Measurements from ENCODE around the gene KCNIP4. TPM values are rescaled to one million over a fixed set of nuclear protein-coding genes. Genes with fewer than 3 reads are reported as not detected.

KCNIP4 gene
- total and polyA plus RNA-seq, 2 of the 4 experiments (the other 2 are of a cell fraction), result not detected

DNA sequence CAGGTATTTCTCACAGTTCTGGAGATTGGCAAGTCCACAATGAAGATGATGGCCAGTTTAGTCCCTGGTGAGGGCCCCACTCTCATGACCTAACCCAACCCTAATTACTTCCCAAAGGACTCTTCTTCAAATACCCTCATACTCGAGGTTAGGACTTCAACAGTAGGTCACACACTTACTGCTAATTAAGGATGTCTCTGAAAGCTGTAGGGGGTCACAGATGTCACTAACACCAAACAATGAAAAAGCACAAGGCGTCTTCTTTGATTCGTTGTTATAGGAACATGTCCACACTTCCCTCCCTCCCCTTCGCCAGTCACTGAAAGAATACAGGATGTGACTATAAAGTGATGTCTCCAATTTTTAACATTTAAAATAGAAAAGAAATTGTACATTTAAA lies 938.6 kb downstream of the KCNIP4 start:
- Histone ChIP-seq H3K9me3 (ENCODE audit: control insufficient read depth, insufficient read depth, low read length) (peaks cover 7% of the 10 kb centered on the region), H4K8ac (ENCODE audit: low read depth in 2 of 2, low read length in 2 of 2) (no peak overlapping the region), H3K4me1 (ENCODE audit: control insufficient read depth, insufficient read depth, low read length) (no peaks in the 10 kb centered on the region), H3K27ac (ENCODE audit: insufficient read depth, low read length) (no peak overlapping the region), H3K9me1 (ENCODE audit: insufficient read depth, low read length) (no peaks in the 10 kb centered on the region), H2AK5ac (ENCODE audit: low read depth, low read length) (no peak overlapping the region), H3K23ac (ENCODE audit: low read depth, low read length) (no peak overlapping the region), H2AFZ (replicated peaks; ENCODE audit: low read length, poor library complexity) (no peak overlapping the region), H3K14ac (replicated peaks; ENCODE audit: low read depth, low read length) (no peak overlapping the region), H2AK9ac (replicated peaks; ENCODE audit: low read depth, low read length, poor library complexity) (no peak overlapping the region), H3K27me3 (ENCODE audit: control insufficient read depth, insufficient read depth, low read length) (no peaks in the 10 kb centered on the region), H3K4ac (ENCODE audit: low read depth, low read length) (no peak overlapping the region), H3K9ac (ENCODE audit: low read depth, low read length) (no peak overlapping the region), H3K4me2 (ENCODE audit: low read depth, low read length) (no peak overlapping the region), H2BK5ac (ENCODE audit: low read depth, low read length, poor library complexity, severe bottlenecking) (no peak overlapping the region), H3K36me3 (ENCODE audit: control insufficient read depth, insufficient read depth, low read length) (no peaks in the 10 kb centered on the region), H4K91ac (ENCODE audit: insufficient read depth, low read depth, low read length) (no peak overlapping the region), H2BK20ac (ENCODE audit: low read depth, low read length) (no peak overlapping the region), H2BK120ac (ENCODE audit: low read depth, low read length) (no peak overlapping the region), H4K5ac (ENCODE audit: low read depth, low read length) (no peak overlapping the region), H3K18ac (ENCODE audit: low read depth, low read length) (no peak overlapping the region), H3K56ac (ENCODE audit: extremely low read depth, insufficient read depth, low read length) (no peak overlapping the region), H3K79me1 (ENCODE audit: low read depth in 1 of 2, low read length in 2 of 2) (no peaks in the 10 kb centered on the region), H2BK15ac (ENCODE audit: low read depth, low read length) (no peak overlapping the region), H4K20me1 (ENCODE audit: insufficient read depth, low read length) (no peaks in the 10 kb centered on the region), H3K4me3 (ENCODE audit: insufficient read depth, low read depth, low read length) (no peak overlapping the region)
- TF ChIP-seq MXI1 (IDR thresholded peaks at IDR 0.05; ENCODE audit: borderline replicate concordance, low read depth, low read length), result no peak
- no peak for TF ChIP-seq CHD1 (IDR thresholded peaks at IDR 0.05; ENCODE audit: low read depth, low read length)
- TF ChIP-seq NFE2L2 (IDR thresholded peaks at IDR 0.05; ENCODE audit: low read depth, low read length), result no peak
- no peak for TF ChIP-seq RAD21 (IDR thresholded peaks at IDR 0.05; ENCODE audit: low read length)
- TF ChIP-seq, protein P1, sequence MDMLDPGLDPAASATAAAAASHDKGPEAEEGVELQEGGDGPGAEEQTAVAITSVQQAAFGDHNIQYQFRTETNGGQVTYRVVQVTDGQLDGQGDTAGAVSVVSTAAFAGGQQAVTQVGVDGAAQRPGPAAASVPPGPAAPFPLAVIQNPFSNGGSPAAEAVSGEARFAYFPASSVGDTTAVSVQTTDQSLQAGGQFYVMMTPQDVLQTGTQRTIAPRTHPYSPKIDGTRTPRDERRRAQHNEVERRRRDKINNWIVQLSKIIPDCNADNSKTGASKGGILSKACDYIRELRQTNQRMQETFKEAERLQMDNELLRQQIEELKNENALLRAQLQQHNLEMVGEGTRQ (IDR thresholded peaks at IDR 0.05; ENCODE audit: low read depth, low read length), result no peak
- TF ChIP-seq FOS (IDR thresholded peaks at IDR 0.05; ENCODE audit: low read depth, low read length), result no peak
- TF ChIP-seq BHLHE40 (IDR thresholded peaks at IDR 0.05; ENCODE audit: low read depth, low read length), result no peak
- TF ChIP-seq CEBPB (IDR thresholded peaks at IDR 0.05; ENCODE audit: low read depth, low read length), result no peak
- no peak for TF ChIP-seq POLR2A (IDR thresholded peaks at IDR 0.05; ENCODE audit: low read depth, low read length)
- TF ChIP-seq, protein P2, sequence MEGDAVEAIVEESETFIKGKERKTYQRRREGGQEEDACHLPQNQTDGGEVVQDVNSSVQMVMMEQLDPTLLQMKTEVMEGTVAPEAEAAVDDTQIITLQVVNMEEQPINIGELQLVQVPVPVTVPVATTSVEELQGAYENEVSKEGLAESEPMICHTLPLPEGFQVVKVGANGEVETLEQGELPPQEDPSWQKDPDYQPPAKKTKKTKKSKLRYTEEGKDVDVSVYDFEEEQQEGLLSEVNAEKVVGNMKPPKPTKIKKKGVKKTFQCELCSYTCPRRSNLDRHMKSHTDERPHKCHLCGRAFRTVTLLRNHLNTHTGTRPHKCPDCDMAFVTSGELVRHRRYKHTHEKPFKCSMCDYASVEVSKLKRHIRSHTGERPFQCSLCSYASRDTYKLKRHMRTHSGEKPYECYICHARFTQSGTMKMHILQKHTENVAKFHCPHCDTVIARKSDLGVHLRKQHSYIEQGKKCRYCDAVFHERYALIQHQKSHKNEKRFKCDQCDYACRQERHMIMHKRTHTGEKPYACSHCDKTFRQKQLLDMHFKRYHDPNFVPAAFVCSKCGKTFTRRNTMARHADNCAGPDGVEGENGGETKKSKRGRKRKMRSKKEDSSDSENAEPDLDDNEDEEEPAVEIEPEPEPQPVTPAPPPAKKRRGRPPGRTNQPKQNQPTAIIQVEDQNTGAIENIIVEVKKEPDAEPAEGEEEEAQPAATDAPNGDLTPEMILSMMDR (conservative IDR thresholded peaks at IDR 0.05; ENCODE audit: low read depth, low read length), result no peak
- TF ChIP-seq MAZ (IDR thresholded peaks at IDR 0.05; ENCODE audit: borderline replicate concordance, low read depth, low read length), result no peak
- TF ChIP-seq MAFK (IDR thresholded peaks at IDR 0.05; ENCODE audit: low read depth, low read length), result no peak
- TF ChIP-seq SMC3 (IDR thresholded peaks at IDR 0.05; ENCODE audit: low read depth, low read length), result no peak
- ATAC-seq (ENCODE audit: low read depth), result no peak
- CTCF ChIA-PET, result no interaction called here
- in situ Hi-C loops (cut with MboI; ENCODE audit: low sequenced_read_pairs) (no loop called here), intact Hi-C loops (cut with micrococcal nuclease) (no loop called here), dilution Hi-C loops (cut with HindIII; ENCODE audit: low sequenced_read_pairs, unreplicated experiment) (no loop called here)
- no peak for DNase-seq
- WGBS, 2 experiments (ENCODE audit: extremely low coverage in 2 of 2, insufficient read length in 1 of 2), result no CpG with 5 or more reads among the region's 4 CpGs
- no TSS peak for BruUV-seq (replicated peaks)
- POLR2A ChIA-PET (ENCODE audit: unreplicated experiment), result no interaction called here
